SIG-M5 treated with dmso at 0.1 percent for 504 hours (cell line): ENCODE data around the gene TMTC3.
"Not testable (repeated sequence)": the region's sequence is repeated elsewhere in the genome, so short reads cannot be mapped to it uniquely, and the experiment has no call there.

ENCODE experiments used
- DNase-seq: peaks from one replicate; lab custom pipeline; 2025; ENCODE audit not compliant: unreplicated experiment; lab: John Stamatoyannopoulos, UW

Gene TMTC3

DNA sequence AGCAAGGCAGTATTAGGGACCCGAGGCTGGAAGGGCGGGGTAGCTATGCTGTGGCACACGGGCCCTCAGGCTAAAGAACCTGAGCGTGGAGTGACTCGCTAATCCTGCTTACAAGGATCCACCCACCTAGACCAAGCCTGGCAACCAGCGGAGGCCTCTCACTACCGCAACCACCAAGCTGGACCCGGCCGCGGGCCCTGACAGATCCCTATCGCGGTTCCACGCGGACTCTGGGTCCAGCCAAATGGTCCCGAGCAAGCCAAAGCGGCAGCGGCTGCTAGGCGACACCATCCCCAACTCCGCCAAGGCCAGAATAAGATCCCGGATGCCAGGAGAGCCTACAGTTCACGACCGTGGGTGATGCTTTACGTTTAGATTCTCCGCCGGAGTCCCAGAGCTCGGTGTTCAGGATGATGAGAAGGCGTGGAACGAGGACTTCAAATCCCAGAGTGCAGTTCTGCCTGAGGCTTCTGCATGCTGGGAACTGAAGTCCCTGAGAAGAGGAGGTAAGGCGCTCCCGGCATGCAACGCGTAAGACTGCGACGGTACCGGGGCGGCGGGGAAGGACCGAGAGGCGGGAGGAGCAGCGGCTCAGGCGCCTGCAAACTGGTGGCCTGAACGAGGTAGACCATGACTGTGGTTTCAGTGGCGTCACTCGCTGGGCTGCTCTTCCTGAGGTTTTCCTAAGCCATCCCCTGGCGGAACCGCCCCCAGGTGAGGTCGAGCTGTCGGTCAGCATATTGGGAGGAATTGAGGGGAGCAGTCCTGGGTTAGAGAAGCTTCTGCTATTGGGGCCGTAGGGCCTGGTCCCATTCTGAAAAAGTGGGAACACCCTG is at the start of gene TMTC3, which contains the start of gene CEP290:
TMTC3 (plus strand) TSS at position 534 of the 836 bp plus-strand sequence. CDS start 6,009 bp downstream, outside the sequence.
CEP290 (minus strand) TSS at position 315 of the 836 bp plus-strand sequence. CDS start 781 bp downstream, outside the sequence.
- peak; percentile 100 for DNase-seq

DNA sequence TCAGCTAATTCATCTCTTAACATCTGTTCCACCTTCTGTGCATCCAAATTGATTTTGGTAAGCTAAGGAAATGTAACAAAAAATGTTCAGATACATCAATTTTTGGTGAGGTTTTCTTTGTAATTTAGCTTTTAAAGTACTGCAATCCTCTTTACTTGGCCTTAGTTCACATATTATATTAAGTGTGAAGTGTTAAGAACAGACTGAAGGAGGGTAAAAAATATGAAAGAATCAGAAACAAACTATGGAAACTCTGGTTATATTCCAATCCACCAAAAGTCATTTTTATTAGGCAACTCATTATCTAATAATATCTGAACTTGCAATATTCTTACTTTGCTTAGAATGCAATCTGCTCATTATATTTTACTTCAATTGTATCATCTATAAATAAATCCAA is 49.3 kb upstream of the TMTC3 start:
- no peak for DNase-seq

DNA sequence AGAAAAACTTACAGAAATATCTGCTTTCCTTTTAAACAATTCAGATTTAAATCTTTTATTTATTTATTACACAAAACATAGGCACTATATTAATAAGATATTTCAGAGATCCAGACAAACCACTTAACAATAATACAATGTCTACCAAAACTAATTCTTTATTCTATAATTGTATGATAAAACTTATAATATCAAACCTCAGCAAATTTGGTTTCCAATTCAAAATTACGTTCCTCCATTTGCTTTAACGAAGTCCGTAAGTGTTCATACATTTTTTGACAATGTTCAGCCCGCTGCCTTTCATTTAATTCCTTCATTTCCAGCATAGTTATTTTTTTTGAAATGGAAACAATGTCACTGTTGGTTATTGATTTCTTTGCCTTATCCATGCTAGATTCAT is 48.5 kb upstream of the TMTC3 start:
- no peak for DNase-seq

DNA sequence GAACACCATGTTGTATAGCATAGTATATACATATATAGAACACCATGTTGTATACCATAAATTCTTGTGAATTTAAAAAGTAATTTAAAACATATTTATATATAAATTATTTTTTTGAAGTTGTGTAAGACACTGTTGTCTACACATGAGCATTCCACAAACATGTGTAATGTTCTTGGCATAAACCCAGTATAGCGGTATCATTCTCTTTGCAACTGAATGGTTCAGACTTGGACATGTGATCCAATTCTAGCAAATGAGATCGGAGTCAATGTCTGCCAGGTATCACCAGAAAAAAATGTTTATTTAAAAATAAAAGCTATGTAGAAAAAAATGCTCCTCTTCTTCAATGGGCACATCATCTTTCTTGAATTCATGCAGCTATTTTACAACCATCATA is 34.1 kb upstream of the TMTC3 start:
- DNase-seq: no peak

DNA sequence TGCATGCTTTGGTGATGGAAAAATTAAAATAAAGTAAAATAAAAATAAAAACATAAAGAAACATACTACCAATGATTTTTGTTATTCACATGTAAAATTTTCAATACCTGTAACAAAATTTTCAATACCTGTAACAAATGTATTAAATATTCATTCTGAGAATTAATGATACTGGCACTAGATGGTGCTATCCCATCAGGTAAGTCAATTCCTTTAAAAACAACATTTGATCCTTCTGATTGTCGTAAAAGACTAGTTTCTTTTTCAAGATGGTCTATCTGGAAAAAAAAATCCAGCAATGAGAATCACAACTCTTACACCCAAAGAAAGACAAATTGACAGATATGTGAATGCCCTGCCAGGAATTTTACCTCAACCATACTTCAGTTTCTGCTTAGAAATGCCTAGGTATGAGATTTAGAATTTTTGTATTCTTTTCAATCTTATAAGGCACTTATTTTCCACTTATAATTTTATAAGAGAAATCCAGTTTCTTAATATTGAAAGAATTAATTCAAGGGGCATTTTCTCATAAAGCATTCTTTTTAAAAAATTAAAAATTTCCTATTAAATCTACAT is 30.9 kb upstream of the TMTC3 start:
- no peak for DNase-seq

DNA sequence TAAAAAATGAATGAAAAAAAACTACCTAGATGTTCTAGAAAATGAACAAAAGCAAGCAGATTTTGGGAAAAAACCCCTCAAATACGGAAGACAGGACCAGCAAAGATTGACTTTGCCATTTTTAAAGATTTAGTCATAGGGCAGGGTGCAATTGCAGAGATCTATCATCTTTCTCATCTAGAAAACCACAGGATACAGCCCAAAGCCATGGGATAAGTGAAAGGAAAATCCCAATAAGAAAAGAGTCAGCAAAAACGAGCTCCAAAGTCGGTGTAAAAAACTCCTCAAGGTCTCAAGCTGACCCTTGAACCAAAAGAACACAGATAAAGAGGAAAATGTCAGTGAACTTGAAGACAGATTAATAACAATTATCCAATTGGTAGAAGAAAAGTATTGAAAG is 28.2 kb upstream of the TMTC3 start:
- no peak for DNase-seq

DNA sequence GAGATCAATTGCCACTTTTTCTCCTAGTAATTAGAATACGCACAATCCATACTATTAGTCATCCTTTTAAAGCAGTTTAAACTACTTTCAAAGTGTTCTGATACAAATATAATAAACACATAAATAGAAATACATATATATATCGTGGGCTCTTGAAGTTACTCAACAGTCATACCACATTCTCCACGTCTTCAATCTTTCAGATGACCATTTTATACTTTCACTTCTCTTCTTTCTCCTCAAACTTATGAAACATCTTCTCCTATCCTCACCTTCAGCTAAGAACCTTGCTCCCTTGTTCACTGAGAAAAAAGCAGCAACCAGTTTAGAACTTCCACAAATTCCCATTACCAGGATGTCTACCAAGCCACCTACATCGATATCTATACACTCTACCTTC is 19.4 kb upstream of the TMTC3 start:
- peak; percentile 4 for DNase-seq

DNA sequence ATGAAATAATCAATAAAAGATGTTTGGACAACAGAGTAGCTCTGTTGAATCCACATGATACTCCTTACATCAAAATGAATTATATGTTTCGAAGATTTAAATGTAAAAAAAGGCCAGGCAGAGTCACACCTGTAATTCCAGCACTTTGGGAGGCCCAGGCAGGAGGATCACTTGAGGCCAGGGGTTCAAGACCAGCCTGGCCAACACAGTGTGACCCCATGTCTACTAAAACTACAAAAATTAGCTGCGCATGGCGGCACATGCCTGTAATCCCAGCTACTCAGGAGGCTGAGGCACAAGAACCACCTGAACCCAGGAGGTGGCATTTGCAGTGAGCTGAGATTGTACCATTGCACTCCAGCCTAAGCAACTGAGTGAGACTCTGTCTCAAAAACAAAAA is 15.0 kb upstream of the TMTC3 start:
- no peak for DNase-seq

DNA sequence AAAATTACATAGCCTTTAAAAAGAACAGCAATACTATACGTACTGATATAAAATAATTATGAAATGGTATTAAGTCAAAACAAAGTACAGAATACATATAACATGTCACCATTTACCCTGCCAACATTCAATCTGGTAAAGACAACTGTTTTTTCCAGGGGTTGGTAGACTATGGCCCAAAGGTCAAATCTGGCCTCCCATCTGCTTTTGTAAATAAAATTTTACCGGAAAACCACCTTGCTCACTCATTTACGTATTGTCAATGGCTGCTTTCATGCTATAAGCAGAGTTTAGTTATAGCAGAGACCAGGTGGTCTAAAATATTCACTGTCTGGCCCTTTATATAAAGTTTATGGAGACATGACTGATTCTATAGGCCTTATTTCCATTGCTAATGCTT is 14.3 kb upstream of the TMTC3 start:
- DNase-seq: no peak

DNA sequence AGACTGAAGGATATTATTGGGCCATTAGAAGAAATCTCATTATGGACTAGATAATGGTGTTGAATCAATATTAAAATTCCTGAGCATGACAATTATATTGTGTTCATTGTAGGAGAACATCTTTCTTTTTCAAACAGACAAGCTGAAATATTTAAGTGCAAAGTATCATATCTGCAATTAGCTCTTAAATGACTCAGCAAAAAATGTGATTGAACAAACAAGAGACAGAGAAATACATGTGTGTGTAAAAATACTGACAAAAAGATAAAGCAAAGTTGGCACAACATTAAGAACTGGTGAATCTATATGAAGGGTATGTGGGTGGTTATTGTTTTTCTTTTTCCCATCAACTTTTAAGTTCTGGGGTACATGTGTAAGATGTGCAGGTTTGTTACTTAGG is 9.7 kb upstream of the TMTC3 start:
- DNase-seq: no peak

DNA sequence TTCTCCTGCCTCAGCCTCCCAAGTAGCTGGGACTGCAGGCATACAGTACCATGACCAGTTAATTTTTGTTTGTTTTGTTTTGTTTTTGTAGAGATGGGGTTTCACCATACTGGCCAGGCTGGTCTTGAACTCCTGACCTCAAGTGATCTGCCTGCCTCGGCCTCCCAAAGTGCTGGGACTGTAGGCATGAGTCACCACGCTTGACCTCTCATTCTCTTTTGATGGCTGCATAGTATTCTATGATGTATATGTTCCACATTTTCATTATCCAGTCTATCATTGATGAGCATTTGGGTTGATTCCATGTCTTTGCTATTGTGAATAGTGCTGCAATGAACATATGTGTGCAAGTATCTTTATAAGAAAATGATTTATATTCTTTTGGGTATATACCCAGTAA is 8.9 kb upstream of the TMTC3 start:
- DNase-seq: not testable (repeated sequence)

DNA sequence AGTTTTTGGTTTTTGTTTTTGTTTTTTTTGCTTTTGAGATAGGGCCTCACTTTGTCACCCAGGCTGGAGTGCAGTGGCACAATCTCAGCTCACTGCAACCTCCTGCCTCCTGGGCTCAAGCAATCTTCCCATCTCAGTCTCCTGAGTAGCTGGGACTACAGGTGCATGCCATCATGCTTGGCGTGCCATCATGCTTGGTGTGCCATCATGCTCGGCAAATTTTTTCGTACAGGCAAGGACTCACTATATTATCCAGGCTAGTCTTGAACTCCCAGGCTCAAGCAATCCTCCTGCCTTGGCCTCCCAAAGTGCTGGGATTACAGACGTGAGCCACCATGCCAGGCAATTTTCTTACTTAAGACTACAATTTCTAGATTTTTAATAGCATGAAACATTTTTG is 2.4 kb upstream of the TMTC3 start:
- DNase-seq: not testable (repeated sequence)

DNA sequence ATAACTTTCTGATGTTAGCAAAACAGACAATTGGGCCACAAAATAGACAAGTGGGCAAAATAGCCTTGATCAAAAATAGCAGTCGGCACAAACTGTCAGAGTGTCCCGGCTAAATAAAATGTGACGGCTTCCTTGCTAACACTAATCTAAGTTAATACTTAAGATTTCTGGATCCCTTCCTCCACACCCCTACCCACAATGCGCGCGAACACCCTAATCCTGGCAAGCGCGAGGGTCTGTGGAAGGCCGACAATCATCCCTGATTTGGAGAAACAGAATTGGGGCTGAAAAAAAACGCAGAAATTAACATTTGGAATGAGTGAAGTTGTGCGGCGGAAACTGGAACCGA is 708 bp upstream of the TMTC3 start:
- DNase-seq: no peak

DNA sequence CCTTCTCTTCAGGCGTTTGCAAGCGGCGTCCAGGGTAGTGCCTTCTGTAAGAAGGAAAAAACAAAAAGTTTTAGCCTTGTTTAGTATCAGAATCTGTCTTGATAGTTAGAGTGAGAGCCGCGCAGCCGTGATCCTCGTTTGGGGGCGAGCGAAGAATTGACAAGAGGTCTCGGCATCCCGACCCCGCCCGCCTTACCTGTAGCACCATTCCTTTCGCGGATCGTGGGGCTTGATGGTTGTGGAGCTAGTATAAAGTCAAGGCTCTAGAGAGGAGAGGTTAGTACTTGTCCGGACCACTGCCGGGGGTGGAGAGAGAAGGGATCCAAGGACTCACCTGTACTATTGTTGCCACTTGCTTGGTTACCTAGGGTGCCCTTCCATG is 494 bp downstream of the TMTC3 start:
- no peak for DNase-seq

DNA sequence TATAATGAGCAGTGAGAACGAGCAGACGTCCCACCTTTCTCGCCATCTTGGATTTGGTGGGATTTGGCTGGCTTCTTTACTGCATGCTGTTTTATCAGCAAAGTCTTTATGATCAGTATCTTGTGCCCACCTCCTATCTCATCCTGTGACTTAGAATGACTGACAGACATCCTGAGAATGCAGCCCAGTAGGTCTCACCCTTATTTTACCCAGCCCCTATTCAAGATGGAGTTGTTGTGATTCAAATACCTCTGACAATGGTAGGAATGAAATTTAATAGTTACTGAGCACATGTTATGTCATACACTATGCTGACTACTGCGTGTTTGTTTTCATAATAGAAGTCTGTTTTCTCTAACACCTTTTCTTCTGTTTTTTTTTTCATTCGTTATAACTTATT is 1.9 kb downstream of the TMTC3 start:
- DNase-seq: no peak

DNA sequence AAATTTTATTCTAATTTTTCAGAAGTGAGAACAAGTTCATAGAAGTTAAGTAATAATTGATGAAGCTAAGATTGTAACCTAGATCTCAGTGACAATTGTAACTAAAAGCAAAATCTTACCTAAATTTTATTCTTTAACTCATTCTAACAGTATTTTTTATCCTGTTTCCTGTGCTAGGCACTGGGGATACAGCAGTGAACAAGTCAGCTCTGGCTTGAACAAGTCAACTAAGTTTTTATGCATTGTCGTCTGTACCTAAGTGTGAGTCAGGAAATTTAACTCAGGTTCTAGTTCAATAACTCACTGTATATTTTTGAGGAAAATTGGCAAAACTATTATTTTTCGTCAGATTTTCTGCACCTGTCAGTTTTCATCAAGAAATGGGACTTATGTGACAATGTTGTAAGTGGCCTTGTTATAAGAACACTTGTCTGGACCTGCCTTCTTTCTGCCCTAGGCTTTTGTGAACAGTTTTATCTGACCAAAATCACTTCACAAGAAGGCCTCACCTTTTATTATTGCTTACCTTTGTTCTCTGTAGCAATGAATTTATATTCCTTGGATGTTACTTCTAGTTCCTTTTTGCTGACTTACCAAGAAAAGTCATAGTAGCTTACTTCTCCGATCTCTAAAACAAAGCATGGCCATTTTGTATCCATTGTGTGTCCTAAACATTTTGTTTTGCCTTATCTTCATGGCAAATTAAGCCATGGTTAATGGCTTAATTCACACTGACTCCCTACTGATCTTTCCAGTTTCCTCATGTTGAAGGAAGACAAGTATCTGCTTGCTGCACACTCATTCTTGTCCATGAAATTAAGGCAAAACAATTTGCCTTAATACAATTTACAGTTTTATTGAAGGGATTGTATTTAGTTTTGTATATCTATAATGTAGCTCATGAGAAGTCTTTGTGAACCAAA is 2.7 kb downstream of the TMTC3 start:
- DNase-seq: no peak

DNA sequence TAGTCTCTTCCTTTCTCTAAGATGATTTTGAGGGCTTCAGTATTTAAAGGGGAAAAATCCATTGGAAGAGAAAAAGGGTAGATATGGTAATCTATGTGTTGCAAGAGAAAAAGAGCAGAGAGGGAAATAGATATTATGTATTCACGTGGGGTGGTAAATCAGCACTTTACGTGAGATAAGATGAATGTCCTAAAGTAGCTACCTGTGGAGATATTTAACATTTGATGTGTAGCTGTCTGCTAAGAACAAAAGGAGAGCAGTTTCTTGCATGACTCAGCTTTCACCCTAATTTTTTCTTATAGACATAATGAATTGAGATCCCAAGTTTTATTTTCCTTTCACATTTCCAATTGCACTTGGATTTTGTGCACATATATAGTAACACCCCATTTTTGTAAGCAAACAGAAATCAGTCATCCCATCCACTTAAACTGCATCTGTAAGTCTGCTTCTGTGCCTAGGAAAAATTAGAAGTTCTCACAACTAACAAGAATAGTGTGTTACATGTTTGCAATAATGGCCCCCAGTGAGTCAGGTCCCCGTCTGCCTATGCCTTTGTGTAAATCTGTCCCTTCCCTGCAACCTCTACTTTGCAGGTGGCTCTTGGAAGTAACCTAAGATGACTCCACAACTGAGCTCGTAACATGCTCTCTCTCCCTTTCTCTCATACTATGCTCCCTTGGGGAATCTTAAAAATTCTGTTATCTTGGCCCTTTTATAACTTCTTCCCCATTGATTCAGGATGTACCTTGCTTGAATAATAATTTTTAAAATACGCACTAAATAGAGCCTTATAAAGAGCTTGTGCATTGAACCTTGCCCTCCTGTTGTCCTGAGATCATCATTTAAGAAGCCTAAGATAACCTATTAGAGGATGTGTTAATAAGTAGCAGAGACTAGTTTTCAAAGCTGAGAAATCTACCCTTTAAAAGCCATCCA is 3.7 kb downstream of the TMTC3 start:
- DNase-seq: no peak

DNA sequence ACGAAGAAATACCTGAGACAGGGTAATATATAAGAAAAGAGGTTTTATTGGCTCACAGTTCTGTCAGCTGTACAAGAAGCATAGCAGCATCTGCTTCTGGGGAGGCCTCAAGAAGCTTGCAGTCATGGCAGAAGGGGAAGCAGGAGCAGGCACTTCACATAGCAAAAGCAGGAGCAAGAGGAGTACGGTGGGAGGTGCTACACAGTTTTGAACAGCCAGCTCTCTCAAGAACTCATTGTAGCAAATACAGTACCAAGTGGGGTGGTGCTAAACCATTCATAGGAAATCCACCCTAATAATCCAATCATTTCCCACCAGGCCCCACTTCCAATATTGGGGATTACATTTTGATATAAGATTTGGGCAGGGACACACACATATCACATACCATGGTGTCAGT is 8.0 kb downstream of the TMTC3 start:
- DNase-seq: no peak

DNA sequence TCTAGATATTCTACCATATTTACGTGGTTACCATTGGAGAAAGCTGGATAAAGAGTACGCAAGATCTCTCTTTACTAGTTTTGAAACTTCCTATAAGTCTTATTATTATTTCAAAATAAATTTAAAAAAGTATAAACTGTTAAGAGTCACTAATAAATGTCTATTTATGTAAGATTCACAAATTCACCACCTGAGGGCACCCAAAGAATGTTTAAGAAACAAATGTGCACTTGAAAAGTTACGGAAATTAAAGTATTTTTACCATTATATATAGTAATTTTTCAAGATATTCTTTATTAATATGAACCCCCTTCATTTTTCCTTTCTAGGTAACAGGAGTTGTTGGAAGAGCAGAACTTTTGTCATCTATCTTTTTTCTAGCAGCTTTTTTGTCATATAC is 11.9 kb downstream of the TMTC3 start:
- peak; percentile 14 for DNase-seq

DNA sequence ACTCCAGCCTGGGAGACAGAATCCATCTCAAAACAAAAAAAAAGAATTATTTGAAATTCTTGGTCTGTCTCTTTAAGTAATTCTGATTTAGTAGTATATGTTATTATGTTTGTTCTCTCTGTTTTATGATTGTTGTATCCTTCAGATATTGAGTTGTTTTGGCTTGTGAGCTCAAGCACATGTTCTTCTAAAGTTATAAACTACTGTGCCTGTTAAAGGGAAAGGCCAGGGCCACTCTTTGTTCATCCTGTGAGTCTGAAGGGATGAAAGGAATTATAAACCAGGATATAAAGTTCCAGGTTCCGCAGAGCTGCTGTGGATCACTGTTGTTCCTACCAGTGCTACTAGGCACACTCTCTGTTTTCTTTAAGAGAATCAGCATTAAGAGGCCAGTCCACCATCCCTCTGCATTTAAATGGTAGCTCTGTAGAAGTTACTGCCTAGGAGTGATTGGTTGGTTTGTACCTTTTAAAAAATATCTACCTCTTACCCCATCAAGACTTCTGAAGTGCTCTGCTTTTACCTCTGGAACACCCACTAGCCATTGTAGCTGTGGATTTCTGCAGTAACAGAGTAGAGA is 14.1 kb downstream of the TMTC3 start:
- no peak for DNase-seq
